ENCODE data around the gene PAPPA2.

GRCh38 chr1:176568185-176568584 is 105.2 kb downstream of the PAPPA2 start:
- TF ChIP-seq EZH2 (IDR thresholded peaks at IDR 0.05; ENCODE audit: low read depth) (no peak), CTCF (conservative IDR thresholded peaks at IDR 0.05) (no peak)

Data from PC-9 (cell line).